Osteoblast (primary cell): ENCODE data around the gene MTHFSD. TPM values are rescaled to one million over a fixed set of nuclear protein-coding genes. Genes with fewer than 3 reads are reported as not detected.
A peak's percentile ranks its signal among the peaks of the same experiment; 100 is the strongest.

Experiments used
- DNase-seq: peaks from one replicate; pipeline ENCODE4 v3.0.0; 2011; ENCODE audit warnings: low spot score, mixed read lengths; ENCODE audit not compliant: insufficient read length; ENCODE audit errors: missing footprints
- H2AFZ ChIP-seq: 2 replicates; pipeline ENCODE4 v1.6.0; 2011; ENCODE audit warnings: mild to moderate bottlenecking, low read length
- H3K27ac ChIP-seq: 2 replicates; pipeline ENCODE4 v1.5.1; 2011; ENCODE audit warnings: mild to moderate bottlenecking, low read depth, low read length, moderate library complexity
- H3K27me3 ChIP-seq: 2 replicates; pipeline ENCODE4 v1.6.0; 2012; ENCODE audit warnings: mild to moderate bottlenecking, control low read depth, inconsistent platforms, low read length, moderate library complexity; ENCODE audit not compliant: insufficient read depth
- H3K36me3 ChIP-seq: 2 replicates; pipeline ENCODE4 v1.5.1; 2011; ENCODE audit warnings: mild to moderate bottlenecking, low read length, control low read depth, moderate library complexity; ENCODE audit not compliant: insufficient read depth
- H3K4me1 ChIP-seq: 2 replicates; pipeline ENCODE4 v1.5.1; 2011; ENCODE audit warnings: mild to moderate bottlenecking, low read length, control low read depth, moderate library complexity; ENCODE audit not compliant: insufficient read depth
- H3K4me2 ChIP-seq: 2 replicates; pipeline ENCODE4 v1.6.0; 2011; ENCODE audit warnings: mild to moderate bottlenecking, low read length; ENCODE audit not compliant: insufficient read depth
- H3K4me3 ChIP-seq: fragments of 200-600 bp; sonication (generic); 3 replicates; pipeline ENCODE4 v1.5.1; 2012; ENCODE audit warnings: mild to moderate bottlenecking, low read length, inconsistent platforms; ENCODE audit not compliant: insufficient read depth
- H3K79me2 ChIP-seq: 2 replicates; pipeline ENCODE4 v1.6.0; 2012; ENCODE audit warnings: mild to moderate bottlenecking, low read length, control low read depth, inconsistent platforms; ENCODE audit not compliant: insufficient read depth
- H3K9me3 ChIP-seq: 2 replicates; pipeline ENCODE4 v1.5.1; 2011; ENCODE audit warnings: low read depth, low read length, control low read depth
- H4K20me1 ChIP-seq: 2 replicates; pipeline ENCODE4 v1.6.0; 2012; ENCODE audit warnings: mild to moderate bottlenecking, low read length, control low read depth; ENCODE audit not compliant: insufficient read depth
- CTCF ChIP-seq: IDR thresholded peaks from 2 replicates; pipeline ENCODE4 v1.5.1; 2011; ENCODE audit warnings: mild to moderate bottlenecking, low read depth, low read length, moderate library complexity; ENCODE audit errors: extremely low read depth
- total RNA-seq: library from RNA; depleted of rRNA; stranded (reverse); fragments of >200 nt; gene quantifications from 2 replicates; pipeline ENCODE4 v1.2.3, GENCODE V29; 2012

The MTHFSD gene
- total RNA-seq, 1 donor = 18.5 TPM

DNA sequence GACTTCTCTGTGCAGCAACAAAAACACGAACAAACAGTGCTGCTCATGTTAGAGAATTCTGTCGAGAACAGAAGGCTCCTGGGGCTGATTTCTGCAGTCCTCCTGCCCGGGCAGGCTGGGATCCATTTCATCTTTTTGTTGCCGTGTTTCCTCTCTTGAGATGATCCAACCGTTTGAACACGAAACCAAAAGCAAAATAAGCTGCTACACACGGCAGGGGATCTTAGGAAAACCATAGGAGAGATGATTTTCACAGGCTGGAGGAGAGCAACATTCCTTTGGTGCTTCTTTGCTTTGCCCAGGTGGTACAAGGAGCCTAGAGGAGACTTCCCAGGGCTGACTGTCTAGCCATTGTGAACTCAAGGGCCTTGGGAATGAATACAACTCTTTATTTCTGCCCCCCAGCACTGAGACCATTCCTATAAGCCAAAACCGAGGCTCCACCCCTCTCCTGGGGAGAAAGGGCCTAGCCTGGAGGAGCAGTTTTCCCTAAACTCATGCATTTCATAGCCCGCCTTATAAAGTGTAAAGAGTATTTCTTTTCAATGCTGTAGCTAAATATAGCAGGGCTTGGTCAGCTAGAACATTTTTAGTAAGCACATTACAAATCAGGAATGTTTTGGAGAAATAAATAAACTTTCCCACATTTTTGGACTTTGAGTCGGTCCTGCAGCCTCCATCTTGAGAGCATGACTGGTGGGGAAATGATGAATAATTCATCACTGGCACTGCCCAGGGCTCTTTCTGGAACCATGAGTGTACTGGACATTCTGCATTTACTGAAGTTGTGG lies 31.0 kb upstream of the MTHFSD start:
- peak overlapping the region; percentile 3 for H2AFZ ChIP-seq
- H3K4me2 ChIP-seq = peak overlapping the region; percentile 62
- peaks cover 69% of the 10 kb centered on the region for H3K4me1 ChIP-seq
- H3K27me3 ChIP-seq = no peaks in the 10 kb centered on the region
- DNase-seq = peak; percentile 93
- no peaks in the 10 kb centered on the region for H3K9me3 ChIP-seq
- peak overlapping the region; percentile 37 for H3K4me3 ChIP-seq
- H4K20me1 ChIP-seq = no peaks in the 10 kb centered on the region
- TF ChIP-seq CTCF = no peak
- H3K36me3 ChIP-seq = no peaks in the 10 kb centered on the region
- H3K79me2 ChIP-seq = peaks cover 47% of the 10 kb centered on the region
- H3K27ac ChIP-seq = peak overlapping the region; percentile 100

DNA sequence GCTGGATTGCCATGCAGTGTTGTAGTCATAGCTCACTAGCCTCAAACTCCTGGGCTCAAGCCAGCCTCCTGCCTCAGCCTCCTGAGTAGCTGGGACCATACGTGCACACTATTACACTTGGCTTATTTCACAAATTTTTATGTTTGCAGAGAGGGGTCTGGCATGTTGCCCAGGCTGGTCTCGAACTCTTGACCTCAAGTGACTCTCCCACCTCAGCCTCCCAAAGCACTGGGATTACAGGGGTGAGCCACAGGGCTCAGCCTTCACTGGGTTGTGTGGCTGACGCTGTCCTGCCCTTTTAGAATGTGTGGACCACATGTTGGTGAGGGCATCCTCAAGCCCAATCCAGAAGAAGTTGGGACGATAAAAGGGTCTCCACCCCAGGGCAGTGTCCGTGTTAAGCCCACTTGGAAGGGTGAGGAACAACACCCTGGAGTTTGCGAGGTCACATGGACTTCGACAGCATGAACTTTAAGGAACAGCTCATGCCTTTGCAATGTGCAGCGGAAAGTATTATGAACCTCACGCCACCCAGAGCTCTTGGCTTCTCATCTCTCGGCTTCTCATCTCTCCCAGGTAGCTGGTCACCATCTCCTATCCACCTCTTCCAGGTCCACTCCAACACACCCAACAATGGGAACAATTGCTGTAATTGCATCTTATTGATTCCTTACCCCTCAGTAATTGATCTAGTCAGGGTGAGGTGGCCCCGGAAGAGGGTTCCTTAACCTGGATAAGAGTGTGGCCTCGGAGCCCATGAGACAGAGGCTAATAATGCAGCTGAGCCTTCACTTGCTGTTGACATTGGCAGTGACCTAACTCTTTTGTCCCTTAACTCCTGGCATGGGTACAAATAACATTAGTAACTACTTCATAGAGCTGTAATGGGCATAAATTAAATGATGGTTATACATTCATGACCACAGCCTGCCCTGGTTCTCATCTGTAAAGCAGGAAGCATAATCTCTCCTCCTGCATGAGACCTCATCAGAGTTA lies 30.0 kb upstream of the MTHFSD start:
- Histone ChIP-seq H3K4me2 (peak overlapping the region; percentile 62), H3K79me2 (peaks cover 57% of the 10 kb centered on the region), H3K4me3 (peak overlapping the region; percentile 37), H3K27me3 (no peaks in the 10 kb centered on the region), H3K9me3 (no peaks in the 10 kb centered on the region), H4K20me1 (no peaks in the 10 kb centered on the region), H2AFZ (peak overlapping the region; percentile 3), H3K36me3 (peaks cover 3% of the 10 kb centered on the region), H3K27ac (peak overlapping the region; percentile 100), H3K4me1 (peaks cover 60% of the 10 kb centered on the region)
- peak; percentile 85 for DNase-seq
- TF ChIP-seq CTCF = no peak

- Histone ChIP-seq H3K79me2 (peaks cover 65% of the 10 kb centered on the region), H3K27me3 (no peaks in the 10 kb centered on the region), H3K4me1 (peaks cover 51% of the 10 kb centered on the region), H3K27ac (peak overlapping the region; percentile 100), H3K36me3 (peaks cover 10% of the 10 kb centered on the region), H3K4me3 (no peak overlapping the region), H4K20me1 (no peaks in the 10 kb centered on the region), H3K4me2 (peak overlapping the region; percentile 17), H3K9me3 (no peaks in the 10 kb centered on the region), H2AFZ (no peak overlapping the region)
- no peak for TF ChIP-seq CTCF
- DNase-seq = peak; percentile 73
Observed at GRCh38 chr16:86584071-86584685, 29.1 kb upstream of the MTHFSD start.
